Left kidney (tissue), 2 donors: Measurements from ENCODE around the gene OR2H1. TPM values are rescaled to one million over a fixed set of nuclear protein-coding genes. Genes with fewer than 3 reads are reported as not detected.

Experiments
- DNase-seq: peaks from one replicate; pipeline ENCODE4 v3.0.0-alpha.2; 2013
- polyA plus RNA-seq: library from polyadenylated mRNA; unstranded; fragments of 120-200 nt; gene quantifications from one replicate; pipeline ENCODE4 v1.2.1, GENCODE V29; 2013; ENCODE audit not compliant: insufficient read length

The OR2H1 gene
- polyA plus RNA-seq, 1 donor = not detected

GRCh38 chr6:29510746-29511300 lies 53.9 kb downstream of the OR2H1 start:
- no peak for DNase-seq

Other genes with a start within 250 kb of the OR2H1 start
- 0.13 TPM for gene OR14J1, start 155.5 kb upstream of the OR2H1 start, polyA plus RNA-seq
- gene OR5V1, start 88.3 kb upstream of the OR2H1 start, polyA plus RNA-seq = not detected
- gene OR12D3, start 81.9 kb upstream of the OR2H1 start, polyA plus RNA-seq = not detected
- gene OR12D2, start 61.5 kb upstream of the OR2H1 start, polyA plus RNA-seq = not detected
- not detected for gene OR12D1, start 42.2 kb upstream of the OR2H1 start, polyA plus RNA-seq
- not detected for gene OR10C1, start 17.8 kb upstream of the OR2H1 start, polyA plus RNA-seq
- not detected for gene OR11A1, start 84 bp upstream of the OR2H1 start, polyA plus RNA-seq
- gene MAS1L, start 30.8 kb downstream of the OR2H1 start, polyA plus RNA-seq = not detected
- 2.3 TPM for gene UBD, start 102.6 kb downstream of the OR2H1 start, polyA plus RNA-seq
- gene OR2H2, start 128.0 kb downstream of the OR2H1 start, polyA plus RNA-seq = 0.20 TPM
- 99.7 TPM for gene GABBR1, start 176.0 kb downstream of the OR2H1 start, polyA plus RNA-seq
- not detected for gene MOG, start 199.9 kb downstream of the OR2H1 start, polyA plus RNA-seq
- 0.33 TPM for gene ZFP57, start 224.0 kb downstream of the OR2H1 start, polyA plus RNA-seq